Measurements from ENCODE around the gene NOX4. TPM values are rescaled to one million over a fixed set of nuclear protein-coding genes. Genes with fewer than 3 reads are reported as not detected.

The NOX4 gene
- total RNA-seq, 2 donors from 2014 or later, result 5.9 to 20.2 TPM

- DNase-seq (ENCODE audit: low spot score), result no peak
- Histone ChIP-seq H3K4me1 (no peaks in the 10 kb centered on the region), H3K36me3 (no peaks in the 10 kb centered on the region), H3K9me3 (no peaks in the 10 kb centered on the region), H3K27me3 (no peaks in the 10 kb centered on the region), H3K4me3 (peak overlapping the region; percentile 53 to 61), H3K27ac (peak overlapping the region; percentile 75 to 78)
- no peak for TF ChIP-seq CTCF (IDR thresholded peaks at IDR 0.05)
Observed at GRCh38 chr11:89490602-89490980, 584 bp downstream of the NOX4 start.

- H3K4me3 ChIP-seq, result peak overlapping the region; percentile 53 to 61
- no peaks in the 10 kb centered on the region for H3K4me1 ChIP-seq
- no peaks in the 10 kb centered on the region for H3K36me3 ChIP-seq
- no peak for DNase-seq (ENCODE audit: low spot score)
- TF ChIP-seq CTCF (IDR thresholded peaks at IDR 0.05), result no peak
- no peak overlapping the region for H3K27ac ChIP-seq
- no peaks in the 10 kb centered on the region for H3K27me3 ChIP-seq
- H3K9me3 ChIP-seq, result no peaks in the 10 kb centered on the region
Observed at GRCh38 chr11:89489930-89490329, 1.2 kb downstream of the NOX4 start.

- Histone ChIP-seq H3K4me3 (peak overlapping the region in 1 of 2 donors; percentile 1), H3K9me3 (no peaks in the 10 kb centered on the region), H3K27me3 (no peaks in the 10 kb centered on the region), H3K4me1 (no peaks in the 10 kb centered on the region), H3K27ac (no peak overlapping the region), H3K36me3 (no peaks in the 10 kb centered on the region)
- no peak for TF ChIP-seq CTCF (IDR thresholded peaks at IDR 0.05)
- no peak for DNase-seq (ENCODE audit: low spot score)
Observed at GRCh38 chr11:89487016-89487415, 4.2 kb downstream of the NOX4 start.

GRCh38 chr11:89484896-89485295 is 6.3 kb downstream of the NOX4 start:
- DNase-seq (ENCODE audit: low spot score), result no peak
- TF ChIP-seq CTCF (IDR thresholded peaks at IDR 0.05), result no peak
- Histone ChIP-seq H3K9me3 (no peaks in the 10 kb centered on the region), H3K4me3 (no peak overlapping the region), H3K27me3 (no peaks in the 10 kb centered on the region), H3K36me3 (no peaks in the 10 kb centered on the region), H3K27ac (no peak overlapping the region), H3K4me1 (no peaks in the 10 kb centered on the region)

GRCh38 chr11:89477175-89477574 is 14.0 kb downstream of the NOX4 start:
- Histone ChIP-seq H3K27ac (no peak overlapping the region), H3K4me3 (no peak overlapping the region), H3K9me3 (no peaks in the 10 kb centered on the region), H3K27me3 (no peaks in the 10 kb centered on the region), H3K4me1 (no peaks in the 10 kb centered on the region), H3K36me3 (no peaks in the 10 kb centered on the region)
- TF ChIP-seq CTCF (IDR thresholded peaks at IDR 0.05), result no peak
- DNase-seq (ENCODE audit: low spot score), result no peak

- H3K36me3 ChIP-seq, result no peaks in the 10 kb centered on the region
- no peaks in the 10 kb centered on the region for H3K9me3 ChIP-seq
- no peak for DNase-seq (ENCODE audit: low spot score)
- no peaks in the 10 kb centered on the region for H3K4me1 ChIP-seq
- H3K27ac ChIP-seq, result no peak overlapping the region
- no peak for TF ChIP-seq CTCF (IDR thresholded peaks at IDR 0.05)
- no peaks in the 10 kb centered on the region for H3K27me3 ChIP-seq
- no peak overlapping the region for H3K4me3 ChIP-seq
Observed at GRCh38 chr11:89463266-89463780, 27.9 kb downstream of the NOX4 start.
